Activated naive CD4-positive, alpha-beta T cell treated with anti-CD3 and anti-CD28 coated beads for 36 hours (primary cell): ENCODE data around the gene FGD5. TPM values are rescaled to one million over a fixed set of nuclear protein-coding genes. Genes with fewer than 3 reads are reported as not detected.

Experiments
- CTCF ChIA-PET: fragments of 350-600 bp; sonication (Branson Sonifier 250); formaldehyde crosslinking; loops from one replicate; lab custom pipeline; 2021; ENCODE audit warnings: antibody characterized with exemption; lab: Charles Lee
- DNase-seq: peaks from one replicate; pipeline ENCODE4 v3.0.0-alpha.2; 2020
- H3K27ac Mint-ChIP-seq: one replicate; pipeline ENCODE4 v1.8.0; 2021; ENCODE audit warnings: mild to moderate bottlenecking, mixed read lengths
- H3K27me3 Mint-ChIP-seq: one replicate; pipeline ENCODE4 v1.8.0; 2021; ENCODE audit warnings: low read depth, mixed read lengths
- H3K36me3 Mint-ChIP-seq: one replicate; pipeline ENCODE4 v1.8.0; 2021; ENCODE audit warnings: low read depth, mixed read lengths
- H3K4me1 Mint-ChIP-seq: one replicate; pipeline ENCODE4 v1.8.0; 2021; ENCODE audit warnings: low read depth, mixed read lengths
- H3K4me3 Mint-ChIP-seq: one replicate; pipeline ENCODE4 v1.8.0; 2021; ENCODE audit warnings: mild to moderate bottlenecking, moderate library complexity, mixed read lengths
- H3K9me3 Mint-ChIP-seq: one replicate; pipeline ENCODE4 v1.8.0; 2021; ENCODE audit warnings: mixed read lengths
- intact Hi-C: fragments of 100-400 bp; cut with micrococcal nuclease; formaldehyde crosslinking; loops from one replicate; pipeline ENCODE4 v1.15.1; 2023
- total RNA-seq, 2 experiments: library from RNA; stranded (reverse); gene quantifications; one replicate each; pipeline ENCODE4 v1.2.3, GENCODE V29; 2021

FGD5 gene
- total RNA-seq, 2 experiments from 2014 or later: not detected

DNA sequence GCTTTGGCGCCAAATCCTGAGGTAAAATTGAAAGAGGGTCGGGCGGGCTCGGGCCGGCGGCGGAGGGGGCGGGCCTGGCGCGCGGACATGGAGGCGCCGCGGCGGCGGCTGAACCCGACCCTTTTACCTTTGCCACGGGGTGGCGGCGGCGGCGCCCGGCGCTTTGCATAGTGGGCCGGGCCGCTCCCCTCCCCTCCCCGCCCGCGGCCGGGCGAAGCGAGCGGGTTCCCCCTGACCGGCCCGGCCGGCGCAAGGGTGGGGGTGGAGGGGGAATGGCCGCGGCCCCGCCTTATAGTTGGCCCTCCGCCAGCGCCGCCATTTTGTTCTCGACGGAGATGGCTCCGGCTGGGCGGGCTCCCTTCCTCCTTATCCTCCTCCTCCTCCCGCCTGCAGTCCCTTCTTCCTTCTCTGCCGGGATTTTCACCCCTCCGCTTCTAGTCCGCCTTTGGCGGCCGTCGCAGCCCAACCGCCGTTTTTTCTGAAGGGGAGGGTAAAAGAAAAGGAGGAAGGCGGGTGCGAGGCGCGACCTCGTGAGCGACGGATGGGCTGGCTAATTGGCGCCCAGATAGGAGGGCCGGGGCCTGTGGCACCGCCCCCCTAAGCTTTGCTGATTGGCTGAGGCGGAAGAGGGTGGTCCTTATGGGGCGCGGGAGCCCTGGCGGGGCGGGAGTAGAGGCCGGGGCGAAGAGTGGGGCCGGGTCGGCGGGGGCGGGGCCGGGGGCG lies 129.3 kb downstream of the FGD5 start:
- intact Hi-C loops: loop anchor here (1.0 to 5.0 kb wide), 13 partner anchors 11 to 770 kb away; partner anchors contain the start of genes BTD, CAPN7, CCDC174 and EAF1
- Mint-ChIP-seq H3K4me1 (peaks cover 42% of the 10 kb centered on the region), H3K9me3 (no peaks in the 10 kb centered on the region), H3K4me3 (peak overlapping the region; percentile 99), H3K36me3 (peaks cover 28% of the 10 kb centered on the region), H3K27ac (peak overlapping the region; percentile 100), H3K27me3 (no peaks in the 10 kb centered on the region)
- peak; percentile 97 for DNase-seq
- CTCF ChIA-PET: no interaction called here

DNA sequence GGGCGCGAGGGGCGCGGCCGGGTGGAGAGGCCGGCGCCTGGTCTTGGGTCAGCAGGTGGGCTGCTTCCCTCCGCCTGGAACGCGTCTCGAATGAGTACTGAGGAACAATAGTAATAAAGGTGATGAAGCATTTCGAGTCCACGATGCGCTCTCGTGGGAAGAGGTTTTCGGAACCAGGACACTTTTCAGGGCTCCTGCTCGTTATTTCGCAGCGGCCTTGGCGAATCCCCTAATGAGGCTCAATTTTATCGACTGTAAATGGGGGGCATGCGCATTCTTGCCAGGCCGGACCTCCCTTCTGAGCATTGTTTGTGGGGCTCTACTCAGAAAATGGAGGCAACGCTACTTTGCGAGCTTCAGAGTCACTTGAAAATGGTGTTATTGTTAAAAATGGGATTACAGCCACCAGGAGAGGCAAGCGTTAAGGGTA lies 129.9 kb downstream of the FGD5 start:
- Mint-ChIP-seq H3K4me3 (peak overlapping the region; percentile 99), H3K36me3 (peaks cover 27% of the 10 kb centered on the region), H3K9me3 (no peaks in the 10 kb centered on the region), H3K27ac (no peak overlapping the region), H3K4me1 (peaks cover 39% of the 10 kb centered on the region), H3K27me3 (no peaks in the 10 kb centered on the region)
- no peak for DNase-seq
- CTCF ChIA-PET: no interaction called here
- intact Hi-C loops: loop anchor here (1.0 to 5.0 kb wide), 12 partner anchors 11 to 770 kb away; partner anchors contain the start of genes BTD, CAPN7, CCDC174 and EAF1

- H3K27me3 Mint-ChIP-seq: no peaks in the 10 kb centered on the region
- peak overlapping the region; percentile 99 for H3K4me3 Mint-ChIP-seq
- CTCF ChIA-PET: no interaction called here
- H3K4me1 Mint-ChIP-seq: peaks cover 39% of the 10 kb centered on the region
- DNase-seq: no peak
- peak overlapping the region; percentile 46 for H3K27ac Mint-ChIP-seq
- peaks cover 23% of the 10 kb centered on the region for H3K36me3 Mint-ChIP-seq
- no peaks in the 10 kb centered on the region for H3K9me3 Mint-ChIP-seq
- intact Hi-C loops: loop anchor here (2.0 to 5.0 kb wide), 3 partner anchors 413 to 516 kb away; partner anchors contain the start of genes EAF1 and METTL6
These were observed 130.4 kb downstream of the FGD5 start for GRCh38 chr3:14949126-14949525.

DNA sequence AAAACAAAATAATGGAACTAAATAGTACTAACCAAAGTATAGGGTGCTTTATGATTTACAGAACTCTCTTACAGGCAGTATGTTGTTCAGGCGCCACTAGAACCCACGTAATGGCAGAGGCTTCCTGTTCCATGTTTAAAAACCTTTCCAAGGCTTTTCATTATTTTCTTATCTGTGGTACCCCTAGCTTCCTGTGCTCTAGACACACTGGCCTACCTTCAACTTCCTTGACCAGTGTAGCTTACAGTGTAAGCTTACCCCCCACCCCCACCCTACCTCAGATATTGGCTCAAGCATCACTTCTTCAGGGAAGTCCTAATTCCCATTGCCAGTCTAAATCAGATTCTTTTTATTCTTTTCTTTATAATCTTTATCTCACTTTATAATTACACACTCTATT lies 131.5 kb downstream of the FGD5 start:
- DNase-seq: no peak
- Mint-ChIP-seq H3K4me3 (no peak overlapping the region), H3K27me3 (no peaks in the 10 kb centered on the region), H3K27ac (no peak overlapping the region), H3K4me1 (peaks cover 42% of the 10 kb centered on the region), H3K9me3 (no peaks in the 10 kb centered on the region), H3K36me3 (peaks cover 17% of the 10 kb centered on the region)
- CTCF ChIA-PET: no interaction called here
- intact Hi-C loops: no loop called here

DNA sequence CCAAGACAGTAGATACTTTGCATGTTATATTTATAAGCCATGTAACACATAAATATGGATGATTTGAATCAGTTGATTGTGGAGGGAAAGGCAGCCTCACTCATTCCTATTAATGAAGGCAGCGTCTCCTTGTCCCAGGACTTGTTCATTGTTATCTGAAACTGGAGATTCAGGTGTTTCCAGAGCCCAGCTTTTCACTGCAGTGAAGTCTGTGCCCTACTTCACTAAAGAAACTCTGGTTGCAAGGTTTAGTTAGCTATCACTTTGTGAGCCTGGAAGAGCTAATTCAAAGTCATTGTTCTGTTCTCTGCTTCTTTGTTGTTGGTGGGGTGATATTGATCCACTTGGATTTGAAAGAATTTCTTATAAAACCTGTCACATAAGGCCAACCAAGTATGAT lies 138.4 kb downstream of the FGD5 start:
- H3K4me3 Mint-ChIP-seq: no peak overlapping the region
- no peaks in the 10 kb centered on the region for H3K9me3 Mint-ChIP-seq
- CTCF ChIA-PET: interaction anchor here (0.9 to 1.3 kb wide), 3 partner anchors 23 to 245 kb away, joined by 3 read pairs; no protein-coding TSS in a partner anchor
- no peak for DNase-seq
- H3K4me1 Mint-ChIP-seq: peaks cover 59% of the 10 kb centered on the region
- no peaks in the 10 kb centered on the region for H3K27me3 Mint-ChIP-seq
- peaks cover 7% of the 10 kb centered on the region for H3K36me3 Mint-ChIP-seq
- intact Hi-C loops: no loop called here
- no peak overlapping the region for H3K27ac Mint-ChIP-seq

GRCh38 chr3:14957925-14958324 lies 139.2 kb downstream of the FGD5 start:
- CTCF ChIA-PET: interaction anchor here (1.3 kb wide), 1 partner anchor 23 kb away, joined by 3 read pairs; no protein-coding TSS in a partner anchor
- Mint-ChIP-seq H3K4me1 (peaks cover 53% of the 10 kb centered on the region), H3K36me3 (peaks cover 11% of the 10 kb centered on the region), H3K27me3 (no peaks in the 10 kb centered on the region), H3K4me3 (no peak overlapping the region), H3K27ac (peak overlapping the region; percentile 0), H3K9me3 (no peaks in the 10 kb centered on the region)
- intact Hi-C loops: no loop called here
- no peak for DNase-seq

DNA sequence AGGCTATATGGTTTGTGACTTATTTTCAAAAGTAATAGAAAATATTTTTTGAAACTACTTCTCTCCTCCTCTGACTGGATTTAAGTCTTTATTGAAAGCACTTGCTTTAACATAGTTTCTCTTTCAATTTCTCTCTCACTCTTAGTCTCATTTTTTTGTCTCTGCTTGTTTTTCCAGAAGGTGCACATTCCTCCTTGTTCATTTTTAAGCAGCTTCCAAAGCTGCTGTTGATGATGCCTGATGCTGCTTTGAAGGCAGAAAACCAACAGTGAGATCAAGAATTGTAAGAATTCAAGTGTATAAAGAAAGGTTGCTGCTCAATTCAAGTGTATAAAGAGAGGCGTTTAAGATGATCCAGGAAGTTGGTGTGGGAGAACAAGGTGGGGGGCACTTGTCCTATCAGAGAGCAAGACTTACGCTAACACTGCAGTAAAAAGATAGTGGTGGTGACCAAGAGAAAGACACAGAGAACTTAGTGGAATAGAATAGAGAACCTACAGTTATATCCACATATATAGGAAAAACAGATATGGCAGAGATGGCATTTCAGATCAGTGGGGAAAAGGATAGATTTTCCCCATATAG lies 140.7 kb downstream of the FGD5 start:
- intact Hi-C loops: loop anchor here (1.0 kb wide), 1 partner anchor 11 kb away; no protein-coding TSS in a partner anchor
- CTCF ChIA-PET: no interaction called here

DNA sequence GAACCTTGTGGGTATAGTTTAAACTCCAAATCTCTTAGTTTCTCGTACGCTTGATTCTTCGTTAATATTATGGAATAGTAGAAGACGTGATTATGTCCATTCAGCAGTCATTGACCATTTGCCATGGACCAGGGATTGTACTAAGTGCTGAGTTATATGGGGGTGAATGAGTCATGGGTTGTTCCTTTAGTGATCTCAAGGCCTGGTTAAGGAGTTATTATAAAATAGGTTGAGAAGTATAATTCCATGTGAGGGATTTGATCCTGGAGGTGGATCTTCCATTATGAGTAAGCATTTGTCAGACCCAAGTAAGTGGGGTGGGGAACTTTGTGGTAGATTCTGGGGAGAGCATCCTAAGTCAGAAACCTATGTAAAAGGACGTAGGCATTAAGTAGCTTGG lies 144.0 kb downstream of the FGD5 start:
- intact Hi-C loops: no loop called here

More for the DNA sequence above, 140.7 kb downstream of the FGD5 start:
- H3K36me3 Mint-ChIP-seq: peaks cover 13% of the 10 kb centered on the region
- H3K27me3 Mint-ChIP-seq: no peaks in the 10 kb centered on the region
- H3K4me3 Mint-ChIP-seq: peak overlapping the region; percentile 62
- peak overlapping the region; percentile 88 for H3K27ac Mint-ChIP-seq
- peaks cover 51% of the 10 kb centered on the region for H3K4me1 Mint-ChIP-seq
- H3K9me3 Mint-ChIP-seq: no peaks in the 10 kb centered on the region
- no peak for DNase-seq

DNA sequence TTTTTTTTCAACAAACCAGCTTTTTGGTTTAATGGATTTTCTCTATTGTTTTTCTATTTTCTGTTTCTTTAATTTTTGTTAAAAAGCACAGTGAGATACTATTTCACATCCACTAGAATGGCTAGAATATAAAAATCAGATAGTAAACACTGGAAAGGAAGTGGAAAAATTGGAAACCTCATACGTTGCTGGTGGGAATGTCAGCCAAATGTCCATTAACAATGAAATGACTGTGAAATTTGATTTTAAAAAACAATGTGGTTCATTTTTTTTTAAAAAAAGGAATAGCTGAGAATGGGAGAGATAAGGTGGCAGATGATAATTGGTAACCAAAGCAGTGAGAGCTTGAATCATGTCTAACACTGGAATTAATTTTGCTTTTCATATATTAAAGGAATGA lies 148.5 kb downstream of the FGD5 start:
- CTCF ChIA-PET: no interaction called here
- DNase-seq: no peak
- H3K9me3 Mint-ChIP-seq: peaks cover 5% of the 10 kb centered on the region
- peaks cover 36% of the 10 kb centered on the region for H3K36me3 Mint-ChIP-seq
- H3K4me1 Mint-ChIP-seq: peaks cover 5% of the 10 kb centered on the region
- no peaks in the 10 kb centered on the region for H3K27me3 Mint-ChIP-seq
- H3K27ac Mint-ChIP-seq: no peak overlapping the region
- no peak overlapping the region for H3K4me3 Mint-ChIP-seq
- intact Hi-C loops: no loop called here

More for the DNA sequence above, 144.0 kb downstream of the FGD5 start:
- peaks cover 22% of the 10 kb centered on the region for H3K4me1 Mint-ChIP-seq
- H3K9me3 Mint-ChIP-seq: peaks cover 3% of the 10 kb centered on the region
- H3K27me3 Mint-ChIP-seq: no peaks in the 10 kb centered on the region
- peaks cover 34% of the 10 kb centered on the region for H3K36me3 Mint-ChIP-seq
- CTCF ChIA-PET: no interaction called here
- no peak overlapping the region for H3K4me3 Mint-ChIP-seq
- no peak for DNase-seq
- no peak overlapping the region for H3K27ac Mint-ChIP-seq

GRCh38 chr3:14969671-14970070 lies 150.9 kb downstream of the FGD5 start:
- CTCF ChIA-PET: no interaction called here
- Mint-ChIP-seq H3K27ac (no peak overlapping the region), H3K4me1 (peaks cover 16% of the 10 kb centered on the region), H3K4me3 (no peak overlapping the region), H3K9me3 (peaks cover 5% of the 10 kb centered on the region), H3K27me3 (no peaks in the 10 kb centered on the region), H3K36me3 (peaks cover 48% of the 10 kb centered on the region)
- intact Hi-C loops: no loop called here
- no peak for DNase-seq

- H3K36me3 Mint-ChIP-seq: peaks cover 31% of the 10 kb centered on the region
- H3K27ac Mint-ChIP-seq: no peak overlapping the region
- no peaks in the 10 kb centered on the region for H3K9me3 Mint-ChIP-seq
- H3K27me3 Mint-ChIP-seq: no peaks in the 10 kb centered on the region
- intact Hi-C loops: no loop called here
- no peak overlapping the region for H3K4me3 Mint-ChIP-seq
- CTCF ChIA-PET: interaction anchor here (0.6 kb wide), 1 partner anchor 581 kb away, joined by 4 read pairs; no protein-coding TSS in a partner anchor
- peaks cover 39% of the 10 kb centered on the region for H3K4me1 Mint-ChIP-seq
- DNase-seq: no peak
These were observed 157.6 kb downstream of the FGD5 start for GRCh38 chr3:14976317-14976716.

DNA sequence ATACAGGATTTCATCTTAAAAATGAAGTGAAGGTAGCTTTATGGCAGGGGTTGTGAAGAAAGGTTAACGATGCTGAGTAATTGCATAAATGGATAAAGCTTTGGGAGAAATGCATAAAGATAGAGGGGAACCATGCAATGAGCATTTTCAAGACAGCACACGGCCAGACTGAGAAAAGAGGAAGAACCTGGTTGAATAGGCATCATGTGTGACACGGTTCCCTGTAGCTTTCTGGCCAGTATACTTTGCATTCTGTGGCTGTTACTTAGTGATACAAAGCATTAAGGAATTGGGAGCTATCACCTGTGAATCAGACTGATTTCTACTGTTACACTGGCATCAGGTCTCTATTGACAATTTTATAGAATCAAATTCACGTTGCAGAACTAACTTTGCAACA lies 161.9 kb downstream of the FGD5 start:
- H3K4me3 Mint-ChIP-seq: no peak overlapping the region
- no peaks in the 10 kb centered on the region for H3K9me3 Mint-ChIP-seq
- H3K27ac Mint-ChIP-seq: no peak overlapping the region
- no peaks in the 10 kb centered on the region for H3K27me3 Mint-ChIP-seq
- CTCF ChIA-PET: interaction anchor here (0.7 to 0.9 kb wide), 3 partner anchors 23 to 148 kb away, joined by 3 read pairs; no protein-coding TSS in a partner anchor
- DNase-seq: no peak
- H3K36me3 Mint-ChIP-seq: peaks cover 19% of the 10 kb centered on the region
- H3K4me1 Mint-ChIP-seq: peaks cover 23% of the 10 kb centered on the region
- intact Hi-C loops: no loop called here
